GM19043 (cell line): ENCODE data around the gene TACR2.
A peak's percentile ranks its signal among the peaks of the same experiment; 100 is the strongest.

Source experiments
- ATAC-seq: cut with Tn5 transposase; IDR thresholded peaks from one replicate; pipeline ENCODE4 v1.9.1; 2021; ENCODE audit warnings: low read depth; ENCODE audit not compliant: unreplicated experiment

Gene TACR2

DNA sequence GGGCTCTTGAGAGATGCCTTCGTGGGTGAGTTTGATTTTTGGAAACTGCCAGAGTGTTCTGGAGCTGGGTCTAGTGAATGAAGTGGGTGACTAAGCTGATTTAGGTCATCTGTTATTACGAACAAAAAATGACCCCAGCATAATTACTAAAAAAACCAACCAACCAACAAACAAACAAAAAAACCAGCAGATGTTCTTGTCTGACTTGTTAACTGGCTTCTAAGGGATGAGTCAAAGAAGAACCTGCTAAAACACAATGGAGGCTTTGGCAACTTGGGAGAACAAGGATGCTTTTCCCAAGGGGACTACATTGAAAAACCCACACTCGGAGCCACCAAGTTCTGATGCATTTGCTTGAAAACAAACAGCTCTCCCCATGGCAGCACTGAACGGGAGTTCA lies 11.5 kb downstream of the TACR2 start:
- no peak for ATAC-seq

GRCh38 chr10:69404786-69405185 lies 11.9 kb downstream of the TACR2 start:
- ATAC-seq, result no peak

GRCh38 chr10:69403519-69403918 lies 13.2 kb downstream of the TACR2 start:
- no peak for ATAC-seq

DNA sequence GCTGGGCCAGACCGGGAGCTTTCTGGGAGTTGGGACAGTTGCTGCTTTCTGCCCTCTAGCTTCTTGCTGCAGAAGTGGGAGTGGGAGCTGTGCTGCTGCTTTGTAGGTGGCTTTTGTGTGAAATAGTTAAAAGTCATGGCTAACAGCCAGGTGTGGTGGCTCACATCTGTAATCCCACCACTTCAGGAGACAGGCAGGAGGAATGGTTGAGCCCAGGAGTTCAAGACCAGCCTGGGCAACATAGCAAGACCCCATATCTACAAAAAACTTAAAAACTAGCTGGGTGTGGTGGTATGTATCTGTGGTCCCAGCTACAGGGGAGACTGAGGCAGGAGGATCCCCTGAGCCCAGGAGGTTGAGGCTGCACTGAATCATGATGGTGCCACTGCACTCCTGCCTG lies 13.7 kb downstream of the TACR2 start:
- no peak for ATAC-seq

DNA sequence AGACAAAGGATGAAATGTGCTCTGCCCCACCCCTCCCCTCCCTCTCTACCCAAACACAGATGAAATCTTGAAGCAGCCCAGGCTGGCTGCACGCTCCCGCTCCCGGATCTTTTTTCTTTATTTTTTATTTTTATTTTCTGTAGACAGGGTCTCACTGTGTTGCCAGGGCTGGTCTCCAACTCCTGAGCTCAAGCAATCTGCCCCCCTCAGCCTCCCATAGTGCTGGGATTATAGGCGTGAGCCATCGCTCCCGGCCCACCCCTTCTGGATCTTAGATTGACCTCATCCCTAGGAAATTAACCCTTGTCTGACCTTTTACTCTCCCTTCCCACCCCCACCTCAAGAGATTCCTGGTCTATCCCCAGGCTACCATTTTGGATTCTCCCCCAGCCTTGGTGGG lies 14.3 kb downstream of the TACR2 start:
- no peak for ATAC-seq

DNA sequence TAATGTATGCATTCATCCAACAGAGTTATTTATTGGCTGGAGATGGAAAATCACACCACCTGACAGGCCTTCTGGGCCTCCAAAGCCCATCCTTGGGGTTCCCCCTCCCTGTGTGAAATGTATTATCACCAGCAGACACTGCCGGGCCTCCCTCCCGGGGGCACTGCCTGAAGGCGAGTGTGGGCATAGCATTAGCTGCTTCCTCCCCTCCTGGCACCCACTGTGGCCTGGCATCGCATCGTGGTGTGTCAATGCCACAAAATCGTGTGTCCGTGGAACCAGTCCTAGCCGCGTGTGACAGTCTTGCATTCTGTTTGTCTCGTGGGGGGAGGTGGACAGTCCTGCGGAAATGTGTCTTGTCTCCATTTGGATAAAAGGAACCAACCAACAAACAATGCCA lies 15.3 kb downstream of the TACR2 start:
- no peak for ATAC-seq

DNA sequence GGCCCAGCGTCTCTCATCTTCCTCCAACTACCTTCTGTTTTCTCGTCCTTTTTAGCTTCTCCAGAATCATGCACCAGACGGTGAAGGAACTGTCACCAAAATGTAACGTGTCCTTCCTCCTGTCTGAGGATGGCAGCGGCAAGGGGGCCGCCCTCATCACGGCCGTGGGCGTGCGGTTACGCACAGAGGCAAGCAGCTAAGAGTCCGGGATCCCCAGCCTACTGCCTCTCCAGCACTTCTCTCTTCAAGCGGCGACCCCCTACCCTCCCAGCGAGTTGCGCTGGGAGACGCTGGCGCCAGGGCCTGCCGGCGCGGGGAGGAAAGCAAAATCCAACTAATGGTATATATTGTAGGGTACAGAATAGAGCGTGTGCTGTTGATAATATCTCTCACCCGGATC lies 15.8 kb downstream of the TACR2 start:
- ATAC-seq, result no peak

- no peak for ATAC-seq
Observed at GRCh38 chr10:69398466-69398865, 18.3 kb downstream of the TACR2 start.

GRCh38 chr10:69397972-69398371 lies 18.7 kb downstream of the TACR2 start:
- no peak for ATAC-seq

DNA sequence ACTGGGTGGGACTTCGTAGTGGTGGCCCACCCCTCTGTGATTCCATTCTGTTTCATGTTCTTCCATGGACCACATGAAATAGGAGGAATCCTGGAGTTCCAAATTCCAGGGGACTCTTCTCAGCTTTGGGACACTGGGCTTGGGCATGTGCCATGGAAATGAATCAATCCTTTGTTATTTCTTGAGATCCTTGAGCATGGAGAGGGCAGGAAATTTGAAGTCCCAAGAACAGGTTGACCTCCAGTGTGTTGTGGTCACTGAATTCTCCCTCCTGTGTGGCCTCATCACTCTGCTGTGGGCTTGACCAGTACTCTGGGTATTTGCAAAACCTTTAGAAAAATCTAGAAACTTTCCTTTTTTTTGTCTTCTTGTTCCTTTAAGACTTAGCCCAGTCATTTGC lies 22.7 kb downstream of the TACR2 start:
- no peak for ATAC-seq

GRCh38 chr10:69392481-69393000 lies 24.2 kb downstream of the TACR2 start:
- ATAC-seq, result peak; percentile 82

GRCh38 chr10:69391158-69391557 lies 25.6 kb downstream of the TACR2 start:
- ATAC-seq, result no peak

- ATAC-seq, result no peak
Observed at GRCh38 chr10:69389827-69390490, 26.8 kb downstream of the TACR2 start.

DNA sequence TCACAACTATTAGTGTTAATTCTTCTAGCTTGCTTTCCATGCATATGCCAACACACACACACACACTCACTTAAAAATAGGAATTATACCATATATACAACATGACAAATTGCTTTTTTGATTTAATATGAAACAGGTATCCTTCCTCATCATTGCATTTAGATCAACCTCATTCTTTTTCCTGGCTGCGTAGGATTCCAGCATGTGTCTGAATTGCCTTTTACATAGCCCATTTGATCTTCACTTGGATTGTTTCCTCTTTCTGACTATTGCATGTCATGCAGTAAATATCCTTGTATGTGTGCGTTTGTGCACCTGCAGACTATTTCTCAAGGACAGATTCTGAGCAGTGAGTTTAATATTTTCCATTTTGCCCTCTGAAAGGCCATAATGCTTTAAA lies 28.2 kb downstream of the TACR2 start:
- no peak for ATAC-seq

GRCh38 chr10:69387500-69387899 lies 29.2 kb downstream of the TACR2 start:
- ATAC-seq, result no peak

DNA sequence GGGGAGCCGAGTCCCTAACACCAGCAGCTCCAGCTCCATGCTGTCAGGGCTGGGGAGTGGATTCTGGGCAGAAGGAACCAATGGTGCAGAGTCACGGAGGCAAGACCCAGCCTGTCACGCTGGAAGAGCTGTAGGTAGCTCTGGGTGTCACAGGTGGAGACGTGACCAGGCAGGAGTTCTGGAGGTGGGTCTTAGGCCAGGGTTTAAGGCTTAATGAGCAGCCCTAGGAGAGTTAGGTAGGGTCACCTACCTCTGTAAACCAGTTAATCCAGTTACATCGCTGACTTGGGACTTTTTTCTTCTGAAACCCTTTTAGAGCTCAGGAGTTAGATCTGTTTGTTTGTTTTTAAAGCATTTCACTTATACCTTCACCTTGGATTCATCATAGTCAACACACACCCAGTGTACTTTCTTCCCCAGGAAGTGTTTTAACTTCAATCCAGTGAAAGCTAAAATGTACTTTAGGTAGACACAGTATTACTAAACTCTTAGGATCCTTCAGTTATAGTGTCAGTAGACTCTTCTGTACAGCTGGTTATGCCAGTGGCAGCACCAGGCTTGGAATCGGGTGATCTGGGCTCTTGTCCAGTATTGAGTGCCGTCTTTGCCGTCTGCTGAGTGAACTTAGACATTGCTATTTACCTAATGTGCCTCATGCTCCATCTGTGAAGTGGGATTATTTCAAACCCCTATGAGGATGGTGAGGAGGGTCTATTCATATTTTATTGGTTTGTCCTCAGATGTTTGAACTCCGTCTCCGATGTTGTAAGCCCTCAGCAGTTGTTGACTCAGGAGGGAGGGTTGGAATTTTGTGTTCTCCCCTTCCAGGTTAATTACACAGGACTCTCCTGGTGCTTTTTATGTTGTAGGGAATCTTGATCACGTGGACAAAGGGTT lies 31.0 kb downstream of the TACR2 start:
- no peak for ATAC-seq

DNA sequence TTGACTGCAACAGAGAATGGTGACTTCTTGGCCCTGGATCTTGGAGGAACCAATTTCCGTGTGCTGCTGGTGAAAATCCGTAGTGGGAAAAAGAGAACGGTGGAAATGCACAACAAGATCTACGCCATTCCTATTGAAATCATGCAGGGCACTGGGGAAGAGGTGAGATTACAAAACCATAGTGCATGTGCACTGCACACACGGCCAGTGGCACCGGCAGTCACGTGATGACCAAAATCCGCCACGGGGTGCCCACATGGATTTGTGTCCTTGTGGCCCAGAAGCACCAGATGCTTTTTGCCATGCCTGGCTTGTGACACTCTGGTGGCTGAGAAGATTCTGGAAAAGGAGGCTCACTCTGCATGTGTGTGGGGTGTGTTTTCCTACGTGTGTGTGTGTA lies 32.4 kb downstream of the TACR2 start:
- ATAC-seq, result no peak

GRCh38 chr10:69383558-69383957 lies 33.2 kb downstream of the TACR2 start:
- no peak for ATAC-seq

- no peak for ATAC-seq
Observed at GRCh38 chr10:69382382-69383117, 34.2 kb downstream of the TACR2 start.

DNA sequence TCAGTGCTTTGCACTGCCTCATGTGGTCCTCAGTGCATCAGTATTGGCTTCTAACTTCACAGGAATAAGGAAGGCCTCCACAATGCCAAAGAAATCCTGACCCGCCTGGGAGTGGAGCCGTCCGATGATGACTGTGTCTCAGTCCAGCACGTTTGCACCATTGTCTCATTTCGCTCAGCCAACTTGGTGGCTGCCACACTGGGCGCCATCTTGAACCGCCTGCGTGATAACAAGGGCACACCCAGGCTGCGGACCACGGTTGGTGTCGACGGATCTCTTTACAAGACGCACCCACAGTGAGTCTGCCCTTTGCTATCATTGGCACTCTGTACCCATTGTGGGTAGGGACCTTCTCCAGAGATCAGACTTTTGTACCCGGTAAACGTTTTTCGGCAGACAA lies 36.9 kb downstream of the TACR2 start:
- no peak for ATAC-seq

- ATAC-seq, result no peak
Observed at GRCh38 chr10:69377933-69378332, 38.8 kb downstream of the TACR2 start.
